IMR-90 (cell line): ENCODE data around the gene NCAM1. TPM values are rescaled to one million over a fixed set of nuclear protein-coding genes. Genes with fewer than 3 reads are reported as not detected.

ENCODE experiments used
- ATAC-seq: fragments of 200-7000 bp; cut with Tn5 transposase; 2 replicates; pipeline ENCODE4 v1.9.1; 2020; ENCODE audit warnings: low read depth, mild to moderate bottlenecking, moderate library complexity
- BruUV-seq: library from RNA; stranded (reverse); fragments of 400-500 nt; replicated peaks from 2 replicates; lab custom pipeline; 2021; lab: Mats Ljungman, UMichigan
- CTCF ChIA-PET: fragments of 300-600 bp; formaldehyde crosslinking; extraction: SDS; loops from one replicate; lab custom pipeline; 2021; ENCODE audit warnings: antibody characterized with exemption; lab: Yijun Ruan, JAX
- POLR2A ChIA-PET: fragments of 300-600 bp; sonication (Branson Sonifier 250); formaldehyde crosslinking; loops from one replicate; lab custom pipeline; 2022; ENCODE audit warnings: antibody characterized with exemption; ENCODE audit not compliant: unreplicated experiment; lab: Charles Lee
- DNase-seq: peaks from one replicate; pipeline ENCODE4 v3.0.0; 2013
- H2AFZ ChIP-seq: replicated peaks from 2 replicates; pipeline ENCODE3; 2013; ENCODE audit warnings: low read length, mild to moderate bottlenecking; ENCODE audit not compliant: poor library complexity
- H2AK5ac ChIP-seq: 2 replicates; pipeline ENCODE4 v1.6.1; 2013; ENCODE audit warnings: low read depth, low read length, inconsistent platforms
- H2AK9ac ChIP-seq: replicated peaks from 2 replicates; pipeline ENCODE3; 2013; ENCODE audit warnings: mild to moderate bottlenecking, low read depth, low read length, moderate library complexity; ENCODE audit not compliant: poor library complexity
- H2BK120ac ChIP-seq: 2 replicates; pipeline ENCODE4 v1.6.1; 2013; ENCODE audit warnings: low read depth, low read length, inconsistent platforms
- H2BK15ac ChIP-seq: 3 replicates; pipeline ENCODE4 v1.6.1; 2013; ENCODE audit warnings: low read depth, low read length, inconsistent platforms
- H2BK20ac ChIP-seq: 2 replicates; pipeline ENCODE4 v1.6.1; 2013; ENCODE audit warnings: low read depth, mild to moderate bottlenecking, inconsistent platforms, low read length, moderate library complexity
- H2BK5ac ChIP-seq: 2 replicates; pipeline ENCODE4 v1.6.1; 2013; ENCODE audit warnings: mild to moderate bottlenecking, low read depth, low read length, inconsistent platforms; ENCODE audit not compliant: poor library complexity, severe bottlenecking
- H3K14ac ChIP-seq: replicated peaks from 2 replicates; pipeline ENCODE4 v1.6.1; 2013; ENCODE audit warnings: low read depth, low read length, inconsistent platforms
- H3K18ac ChIP-seq: 2 replicates; pipeline ENCODE4 v1.6.1; 2013; ENCODE audit warnings: low read depth, low read length, control low read depth
- H3K23ac ChIP-seq: 2 replicates; pipeline ENCODE4 v1.6.1; 2013; ENCODE audit warnings: low read depth, low read length, inconsistent platforms
- H3K27ac ChIP-seq: 2 replicates; pipeline ENCODE4 v1.5.1; 2013; ENCODE audit warnings: mild to moderate bottlenecking, control low read depth, low read length; ENCODE audit not compliant: insufficient read depth
- H3K27me3 ChIP-seq: 2 replicates; pipeline ENCODE4 v1.6.1; 2013; ENCODE audit warnings: low read length; ENCODE audit not compliant: control insufficient read depth, insufficient read depth
- H3K36me3 ChIP-seq: 2 replicates; pipeline ENCODE4 v1.6.1; 2013; ENCODE audit warnings: low read length, mixed read lengths; ENCODE audit not compliant: control insufficient read depth, insufficient read depth
- H3K4ac ChIP-seq: 2 replicates; pipeline ENCODE4 v1.6.1; 2013; ENCODE audit warnings: low read depth, low read length, inconsistent platforms
- H3K4me1 ChIP-seq: 2 replicates; pipeline ENCODE4 v1.6.1; 2013; ENCODE audit warnings: low read length, mixed read lengths; ENCODE audit not compliant: control insufficient read depth, insufficient read depth
- H3K4me2 ChIP-seq: 2 replicates; pipeline ENCODE4 v1.6.1; 2013; ENCODE audit warnings: low read depth, mild to moderate bottlenecking, control low read depth, low read length, moderate library complexity
- H3K4me3 ChIP-seq: 2 replicates; pipeline ENCODE4 v1.5.1; 2013; ENCODE audit warnings: low read depth, mild to moderate bottlenecking, control low read depth, low read length, moderate library complexity; ENCODE audit not compliant: insufficient read depth
- H3K56ac ChIP-seq: 2 replicates; pipeline ENCODE4 v1.6.1; 2013; ENCODE audit warnings: low read length, inconsistent platforms; ENCODE audit not compliant: insufficient read depth; ENCODE audit errors: extremely low read depth
- H3K79me1 ChIP-seq, 2 experiments: 2 replicates each; pipeline ENCODE4 v1.6.1; 2013; ENCODE audit warnings: low read length in 2 of 2, inconsistent platforms in 1 of 2, low read depth in 1 of 2
- H3K9ac ChIP-seq: 2 replicates; pipeline ENCODE4 v1.6.1; 2013; ENCODE audit warnings: low read depth, low read length, control low read depth
- H3K9me1 ChIP-seq: 2 replicates; pipeline ENCODE4 v1.6.1; 2013; ENCODE audit warnings: low read length, inconsistent platforms; ENCODE audit not compliant: insufficient read depth
- H3K9me3 ChIP-seq: 2 replicates; pipeline ENCODE4 v1.6.1; 2013; ENCODE audit warnings: low read length; ENCODE audit not compliant: control insufficient read depth, insufficient read depth
- H4K20me1 ChIP-seq: 2 replicates; pipeline ENCODE4 v1.6.1; 2013; ENCODE audit warnings: low read length, inconsistent platforms; ENCODE audit not compliant: insufficient read depth
- H4K5ac ChIP-seq: 2 replicates; pipeline ENCODE4 v1.6.1; 2013; ENCODE audit warnings: mild to moderate bottlenecking, low read depth, low read length, control low read depth
- H4K8ac ChIP-seq, 2 experiments: 2 replicates each; pipeline ENCODE4 v1.6.1; 2013; ENCODE audit warnings: low read depth in 2 of 2, low read length in 2 of 2, control low read depth in 1 of 2, inconsistent platforms in 1 of 2
- H4K91ac ChIP-seq: 2 replicates; pipeline ENCODE4 v1.6.1; 2013; ENCODE audit warnings: low read depth, low read length, inconsistent platforms; ENCODE audit not compliant: insufficient read depth
- BHLHE40 ChIP-seq: fragments of 150-350 bp; IDR thresholded peaks from 2 replicates; pipeline ENCODE4 v1.6.1; 2016; ENCODE audit warnings: mild to moderate bottlenecking, low read depth, low read length
- CEBPB ChIP-seq: IDR thresholded peaks from 2 replicates; pipeline ENCODE4 v1.6.1; 2012; ENCODE audit warnings: low read depth, low read length, improper control_type of control experiment
- CHD1 ChIP-seq: IDR thresholded peaks from 2 replicates; pipeline ENCODE4 v1.6.1; 2012; ENCODE audit warnings: low read depth, low read length, improper control_type of control experiment
- FOS ChIP-seq: fragments of 150-350 bp; IDR thresholded peaks from 2 replicates; pipeline ENCODE4 v1.6.1; 2016; ENCODE audit warnings: low read depth, low read length
- MAFK ChIP-seq: IDR thresholded peaks from 2 replicates; pipeline ENCODE4 v1.6.1; 2012; ENCODE audit warnings: low read depth, low read length, improper control_type of control experiment
- NFE2L2 ChIP-seq: fragments of 150-350 bp; IDR thresholded peaks from 2 replicates; pipeline ENCODE4 v1.6.1; 2016; ENCODE audit warnings: low read depth, mild to moderate bottlenecking, low read length
- RFX5 ChIP-seq: IDR thresholded peaks from 2 replicates; pipeline ENCODE4 v1.8.0; 2012; ENCODE audit warnings: low read depth, mild to moderate bottlenecking, low read length, moderate library complexity
- SMC3 ChIP-seq: fragments of 150-350 bp; IDR thresholded peaks from 2 replicates; pipeline ENCODE4 v1.6.1; 2016; ENCODE audit warnings: low read depth, mild to moderate bottlenecking, antibody characterized with exemption, low read length, moderate library complexity
- WGBS, 2 experiments: methylation state at CpG; one replicate each; pipeline versions ENCODE4 v1.1.5 to v1.1.7; 2013; ENCODE audit warnings: missing lambda C conversion rate in 2 of 2; ENCODE audit not compliant: insufficient read length in 1 of 2; ENCODE audit errors: extremely low coverage in 2 of 2; 5-methylcytosine and 5-hydroxymethylcytosine counted together
- dilution Hi-C: fragments of 300-500 bp; cut with HindIII; formaldehyde crosslinking; loops from one replicate; pipeline ENCODE4 v1.14.3; 2018; ENCODE audit warnings: low sequenced_read_pairs; ENCODE audit not compliant: unreplicated experiment
- in situ Hi-C: fragments of 300-500 bp; cut with MboI; formaldehyde crosslinking; loops from 3 replicates; pipeline ENCODE4 v1.14.3; 2019; ENCODE audit warnings: low sequenced_read_pairs, inconsistent platforms, mixed read lengths
- intact Hi-C: fragments of 100-400 bp; cut with micrococcal nuclease; formaldehyde crosslinking; loops from 2 replicates; pipeline ENCODE4 v1.10.0; 2022
- polyA plus RNA-seq, 3 experiments: library from polyadenylated mRNA; depleted of rRNA; stranded (reverse); fragments of >200 nt; gene quantifications; 2 replicates each; pipeline ENCODE4 v1.2.3, GENCODE V29; 2012; ENCODE audit warnings: low replicate concordance in 1 of 3
- total RNA-seq: library from RNA; depleted of rRNA; stranded (reverse); fragments of >200 nt; gene quantifications from 2 replicates; pipeline ENCODE4 v1.2.3, GENCODE V29; 2012
- TF ChIP-seq, protein P1 (sequence below): fragments of 150-350 bp; IDR thresholded peaks from 2 replicates; pipeline ENCODE4 v1.6.1; 2017; ENCODE audit warnings: mild to moderate bottlenecking, antibody characterized with exemption, low read length, low read depth

NCAM1 gene
- total and polyA plus RNA-seq, 2 of the 4 experiments (the other 2 are of a cell fraction): 0.09 to 0.18 TPM

DNA sequence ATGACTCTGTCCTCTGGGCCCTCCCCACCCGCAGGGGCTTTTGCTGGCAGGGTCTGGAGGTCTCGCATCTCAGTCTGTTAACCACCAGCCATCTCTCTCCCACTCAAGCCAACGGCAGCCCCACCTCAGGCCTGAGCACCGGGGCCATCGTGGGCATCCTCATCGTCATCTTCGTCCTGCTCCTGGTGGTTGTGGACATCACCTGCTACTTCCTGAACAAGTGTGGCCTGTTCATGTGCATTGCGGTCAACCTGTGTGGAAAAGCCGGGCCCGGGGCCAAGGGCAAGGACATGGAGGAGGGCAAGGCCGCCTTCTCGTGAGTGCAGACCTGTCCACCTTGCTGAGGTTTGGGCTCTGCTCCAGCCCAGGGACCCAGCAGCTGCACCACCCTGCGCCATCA is 308.9 kb downstream of the NCAM1 start:
- H3K9me3 ChIP-seq: no peaks in the 10 kb centered on the region
- H2AFZ ChIP-seq: no peak overlapping the region
- H3K27ac ChIP-seq: no peak overlapping the region
- ATAC-seq: no peak
- dilution Hi-C loops (no loop called here), in situ Hi-C loops (no loop called here), intact Hi-C loops (no loop called here)
- H2AK5ac ChIP-seq: no peak overlapping the region
- no TSS peak for BruUV-seq
- no peak overlapping the region for H3K18ac ChIP-seq
- ChIA-PET POLR2A (no interaction called here), CTCF (no interaction called here)
- no peaks in the 10 kb centered on the region for H3K4me1 ChIP-seq
- no peak overlapping the region for H2AK9ac ChIP-seq
- H2BK5ac ChIP-seq: no peak overlapping the region
- H3K36me3 ChIP-seq: no peaks in the 10 kb centered on the region
- TF ChIP-seq MAFK (no peak), CHD1 (no peak), SMC3 (no peak), BHLHE40 (no peak), NFE2L2 (no peak), RFX5 (no peak), CEBPB (no peak), FOS (no peak)
- TF ChIP-seq, protein P1, sequence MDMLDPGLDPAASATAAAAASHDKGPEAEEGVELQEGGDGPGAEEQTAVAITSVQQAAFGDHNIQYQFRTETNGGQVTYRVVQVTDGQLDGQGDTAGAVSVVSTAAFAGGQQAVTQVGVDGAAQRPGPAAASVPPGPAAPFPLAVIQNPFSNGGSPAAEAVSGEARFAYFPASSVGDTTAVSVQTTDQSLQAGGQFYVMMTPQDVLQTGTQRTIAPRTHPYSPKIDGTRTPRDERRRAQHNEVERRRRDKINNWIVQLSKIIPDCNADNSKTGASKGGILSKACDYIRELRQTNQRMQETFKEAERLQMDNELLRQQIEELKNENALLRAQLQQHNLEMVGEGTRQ: no peak
- 100% methylated on average over 1 of the region's 13 CpGs; no CpG with 5 or more reads in 1 of the 2 experiments for WGBS, 2 experiments
- H3K9ac ChIP-seq: no peak overlapping the region
- H2BK15ac ChIP-seq: no peak overlapping the region
- no peaks in the 10 kb centered on the region; the same call in 1 of the 2 replicates for H3K27me3 ChIP-seq
- no peak overlapping the region for H3K14ac ChIP-seq
- no peak overlapping the region for H3K4me3 ChIP-seq
- H2BK120ac ChIP-seq: no peak overlapping the region
- H3K56ac ChIP-seq: no peak overlapping the region
- no peaks in the 10 kb centered on the region; the same call in 1 of the 2 replicates for H4K20me1 ChIP-seq
- no peak overlapping the region for H2BK20ac ChIP-seq
- H4K5ac ChIP-seq: no peak overlapping the region
- H4K8ac ChIP-seq: no peak overlapping the region
- H3K79me1 ChIP-seq: no peaks in the 10 kb centered on the region
- no peak overlapping the region for H3K23ac ChIP-seq
- no peak for DNase-seq
- H3K4me2 ChIP-seq: no peak overlapping the region
- H3K4ac ChIP-seq: no peak overlapping the region
- no peak overlapping the region for H4K91ac ChIP-seq
- H3K9me1 ChIP-seq: no peaks in the 10 kb centered on the region
